GDM1 (cell line): ENCODE data around the gene KIF26B.
"Not testable (repeated sequence)": the region's sequence is repeated elsewhere in the genome, so short reads cannot be mapped to it uniquely, and the experiment has no call there.

Source experiments
- DNase-seq: peaks from one replicate; lab custom pipeline; 2025; lab: John Stamatoyannopoulos, UW

Gene KIF26B

DNA sequence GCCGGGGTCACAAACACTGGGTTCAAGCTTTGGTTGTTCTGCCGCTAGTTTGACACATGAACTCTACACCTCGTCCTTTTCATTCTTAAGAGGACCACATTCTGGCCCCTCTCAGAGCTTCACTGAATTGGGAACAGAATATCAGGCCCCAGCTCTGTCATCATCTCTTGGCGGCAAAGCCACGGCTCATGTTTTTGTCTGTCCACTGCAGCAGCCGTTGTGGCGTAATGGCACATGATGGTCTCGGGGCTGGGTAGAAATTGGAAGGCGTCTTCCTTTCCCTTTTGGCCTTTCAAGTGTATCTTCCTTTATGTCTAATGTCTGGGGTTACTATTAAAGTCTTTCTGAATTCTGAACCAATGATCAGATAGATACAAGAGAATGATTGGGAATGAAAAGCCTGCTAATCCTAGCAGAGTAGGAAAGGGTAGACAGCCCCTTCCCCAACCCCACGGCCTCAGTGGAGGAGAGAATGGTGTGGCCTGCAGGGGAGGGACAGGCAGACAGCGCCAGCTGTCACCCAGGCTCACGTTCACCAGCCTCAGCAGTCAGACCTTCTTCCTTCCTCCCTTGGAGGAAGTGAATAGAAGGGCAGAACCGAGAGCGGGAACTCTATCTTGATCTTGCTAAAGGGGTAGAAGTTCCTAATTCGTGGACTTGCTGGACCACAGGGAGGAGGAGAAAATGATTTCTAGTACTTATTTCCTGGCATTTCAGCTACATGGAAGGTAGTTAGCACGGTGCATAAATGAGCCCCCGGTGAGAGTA, 498.1 kb downstream of the KIF26B start:
- DNase-seq, result no peak

DNA sequence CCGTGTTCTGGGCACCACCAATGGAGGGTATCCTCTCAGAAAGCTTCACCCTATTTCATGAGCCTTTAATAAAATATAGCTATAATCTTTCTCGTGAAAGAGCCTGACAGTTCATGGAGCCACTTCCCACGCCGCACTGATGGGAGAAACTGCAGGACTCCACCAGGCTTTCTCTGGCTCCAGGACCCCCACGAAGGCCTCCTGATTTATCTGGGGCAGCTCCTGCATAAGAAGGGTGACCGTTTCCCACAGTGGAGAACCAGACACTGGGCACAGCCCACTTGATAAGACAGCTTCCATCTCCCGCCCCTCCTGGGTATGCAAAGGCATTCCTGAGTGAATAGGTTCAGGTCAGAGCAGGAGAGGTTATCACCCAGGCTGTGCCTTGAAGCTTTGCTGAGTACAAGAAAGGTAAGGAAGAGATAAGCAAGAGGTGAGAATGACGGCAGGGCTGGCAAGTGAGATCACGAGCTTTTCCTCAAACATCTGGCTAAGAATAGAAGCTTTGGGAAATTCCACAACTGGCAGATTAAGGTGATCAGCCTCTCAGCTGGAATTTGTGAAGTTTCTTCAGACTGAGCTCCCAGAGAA, 499.8 kb downstream of the KIF26B start:
- DNase-seq, result no peak

DNA sequence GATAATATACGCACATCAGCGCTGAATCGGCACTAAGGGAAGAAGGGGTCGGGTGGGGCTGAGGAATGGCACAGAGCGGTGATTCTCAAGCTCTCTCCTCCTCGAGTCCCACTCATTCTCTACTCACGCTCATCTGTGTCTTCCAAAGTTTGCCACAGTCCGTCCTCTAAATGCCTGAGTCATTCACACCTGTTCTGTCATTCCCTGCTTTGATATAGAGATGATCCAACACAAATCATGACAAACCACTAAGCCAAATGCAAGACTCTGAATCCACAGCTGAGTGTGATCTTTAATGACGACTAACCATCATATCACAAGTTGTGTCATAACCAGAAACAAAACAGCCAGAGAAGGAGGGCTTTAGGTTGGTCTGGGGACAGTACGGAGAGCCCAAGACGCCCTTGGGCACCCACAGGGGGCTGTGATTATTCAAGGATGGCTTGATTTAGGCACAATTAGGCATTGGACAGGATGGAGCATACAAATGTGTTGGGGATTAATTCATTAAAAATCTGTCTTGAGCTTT, 501.5 kb downstream of the KIF26B start:
- DNase-seq, result no peak

DNA sequence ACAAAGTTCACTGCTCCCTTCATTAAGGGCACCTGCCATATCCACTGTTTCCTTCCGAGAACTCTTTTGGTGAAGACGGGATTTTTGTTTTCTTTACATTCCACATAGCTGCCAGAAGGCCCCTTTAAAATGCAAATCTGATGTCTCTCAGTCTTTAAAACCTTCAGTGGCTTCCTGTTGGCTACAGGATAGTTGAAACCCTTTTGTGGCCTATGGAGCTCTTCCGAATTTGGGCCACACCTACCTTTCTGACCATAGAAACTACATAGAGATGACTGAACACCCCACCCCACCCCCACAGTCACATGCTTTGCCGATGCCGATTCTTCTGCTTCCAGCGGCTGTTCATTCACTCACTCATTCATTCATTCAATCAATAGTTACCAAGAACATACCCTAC, 502.6 kb downstream of the KIF26B start:
- DNase-seq, result no peak

DNA sequence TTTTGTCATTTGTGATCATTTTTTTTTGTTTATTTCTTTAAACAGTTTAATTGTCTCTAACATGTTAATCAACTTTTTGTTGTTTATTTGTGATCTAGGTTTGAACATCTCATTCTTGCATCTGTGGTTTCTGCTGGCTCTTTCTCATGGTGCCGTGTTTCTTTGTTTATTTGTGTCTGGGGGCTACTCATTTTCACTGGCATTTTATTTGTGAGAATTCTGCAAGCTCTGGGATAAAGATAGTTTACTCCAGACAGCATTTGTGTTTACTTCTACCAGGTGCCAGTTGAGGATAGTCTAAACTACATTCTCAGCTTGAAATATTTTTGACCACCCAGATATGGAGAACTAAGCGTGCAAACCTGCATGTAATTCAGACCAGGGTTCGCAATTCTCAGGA, 508.6 kb downstream of the KIF26B start:
- DNase-seq, result no peak

DNA sequence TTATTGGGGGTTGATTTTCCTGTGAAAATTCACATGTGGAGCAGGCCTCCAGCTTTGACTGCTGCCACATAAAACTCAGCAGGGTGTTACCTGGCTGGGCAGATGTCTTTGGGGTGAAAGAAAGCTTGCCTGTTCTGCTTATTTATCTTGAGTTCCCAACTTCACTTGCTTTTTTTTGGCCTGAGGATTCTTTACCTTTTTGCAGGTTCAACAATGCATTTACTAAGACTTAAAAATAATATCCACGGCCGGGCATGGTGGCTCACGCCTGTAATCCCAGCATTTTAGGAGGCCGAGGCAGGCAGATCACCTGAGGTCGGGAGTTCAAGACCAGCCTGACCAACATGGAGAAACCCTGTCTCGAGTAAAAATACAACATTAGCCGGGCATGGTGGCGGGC, 509.1 kb downstream of the KIF26B start:
- DNase-seq, result no peak

DNA sequence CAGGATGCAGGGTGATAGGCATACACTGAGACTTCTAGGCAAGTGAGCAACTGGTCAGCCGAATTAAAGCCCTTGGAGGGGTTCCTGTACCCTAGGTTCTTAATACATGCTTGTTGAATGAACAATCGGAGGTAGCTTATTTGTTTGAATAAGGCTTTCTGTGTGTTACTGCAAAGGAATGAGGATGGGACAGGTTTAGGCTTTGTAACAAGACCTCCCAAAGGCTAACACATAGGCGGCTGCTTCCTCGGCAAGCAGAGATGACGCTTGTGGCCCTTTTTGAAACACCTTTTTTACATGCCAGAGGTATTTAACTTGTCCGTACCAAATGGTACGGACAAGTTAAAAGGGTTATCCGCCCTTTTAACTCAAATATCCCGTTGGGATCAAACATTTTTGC, 511.6 kb downstream of the KIF26B start:
- no peak for DNase-seq

DNA sequence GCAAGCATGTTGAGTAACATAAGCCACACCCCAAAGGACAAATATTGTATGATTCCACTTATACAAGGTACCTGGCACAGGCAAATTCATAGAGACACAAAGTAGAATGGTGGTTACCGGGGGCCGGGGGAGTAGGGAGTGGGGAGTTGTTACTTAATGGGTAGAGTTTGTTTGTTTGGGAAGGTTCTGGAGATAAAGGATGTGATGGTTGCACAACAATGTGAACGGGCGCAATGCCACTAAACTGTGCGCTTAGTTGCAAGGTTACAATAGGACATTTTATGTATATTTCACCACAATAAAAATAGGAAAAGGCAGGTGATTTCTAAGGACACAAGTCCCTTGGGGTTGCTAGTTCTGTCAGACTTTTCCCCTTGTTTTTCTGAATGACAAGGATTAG, 516.6 kb downstream of the KIF26B start:
- DNase-seq, result no peak

DNA sequence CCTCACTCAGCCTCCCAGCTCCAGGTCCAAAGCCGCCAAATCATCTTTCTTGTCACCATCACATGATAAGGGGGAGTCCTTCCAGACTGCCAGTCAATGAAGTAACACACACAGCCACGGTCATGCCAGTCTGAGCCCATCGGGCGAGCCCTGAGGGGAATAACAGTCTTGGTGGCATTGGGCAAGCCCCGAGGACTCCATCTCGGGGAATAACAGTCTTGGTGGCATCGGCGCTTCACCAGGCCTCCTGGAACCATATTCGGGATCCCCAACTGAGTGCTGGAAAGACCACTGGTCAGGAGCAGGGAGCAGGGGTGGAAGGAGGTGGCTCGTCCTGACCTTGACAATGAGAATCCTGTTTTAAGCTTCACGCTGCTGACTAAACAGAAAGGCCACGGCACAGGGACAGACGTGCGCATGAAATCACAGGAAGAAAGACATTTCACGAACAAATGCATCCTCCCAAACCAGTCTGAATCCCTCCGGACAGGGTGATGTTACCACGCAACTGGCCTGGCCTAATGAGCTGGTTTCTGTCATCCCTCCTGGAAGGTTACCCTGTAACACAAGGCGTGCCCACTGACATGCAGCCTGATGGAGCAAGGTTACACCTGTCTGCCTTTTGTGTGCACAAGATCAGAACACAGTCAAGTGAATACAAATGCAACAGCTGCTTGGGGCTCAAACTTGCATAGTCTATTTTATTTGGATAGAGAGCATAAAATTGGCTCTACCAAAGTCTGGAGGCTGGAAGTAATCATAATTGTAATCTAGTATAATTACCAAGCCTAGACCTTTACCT, 517.4 kb downstream of the KIF26B start:
- no peak for DNase-seq

DNA sequence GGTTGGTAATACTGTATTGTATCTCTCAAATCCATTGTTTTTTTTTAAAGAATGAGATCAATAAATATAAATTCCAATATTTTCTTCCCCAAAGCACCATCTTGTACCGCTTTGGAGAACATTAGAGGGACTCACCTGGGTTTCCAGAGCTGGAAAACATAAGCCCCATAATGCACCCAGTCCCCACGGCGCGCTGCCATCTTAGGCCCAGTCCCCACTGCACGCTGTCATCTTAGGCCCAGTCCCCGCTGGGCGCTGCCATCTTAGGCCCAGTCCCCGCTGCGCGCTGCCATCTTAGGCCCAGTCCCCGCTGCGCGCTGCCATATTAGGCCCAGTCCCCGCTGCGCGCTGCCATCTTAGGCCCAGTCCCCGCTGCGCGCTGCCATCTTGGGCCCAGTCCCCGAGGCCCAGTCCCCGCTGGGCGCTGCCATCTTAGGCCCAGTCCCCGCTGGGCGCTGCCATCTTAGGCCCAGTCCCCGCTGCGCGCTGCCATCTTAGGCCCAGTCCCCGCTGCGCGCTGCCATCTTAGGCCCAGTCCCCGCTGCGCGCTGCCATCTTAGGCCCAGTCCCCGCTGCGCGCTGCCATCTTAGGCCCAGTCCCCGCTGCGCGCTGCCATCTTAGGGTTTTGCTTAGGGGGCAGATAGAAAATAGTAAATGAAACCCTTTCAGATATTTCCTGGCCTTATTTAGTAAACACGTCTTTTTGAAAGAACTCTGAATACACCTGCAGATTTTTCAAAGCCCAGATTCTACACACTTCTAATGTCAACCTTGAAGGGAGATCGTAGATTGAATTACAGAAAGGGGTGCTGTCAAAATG, 518.3 kb downstream of the KIF26B start:
- DNase-seq, result not testable (repeated sequence)

DNA sequence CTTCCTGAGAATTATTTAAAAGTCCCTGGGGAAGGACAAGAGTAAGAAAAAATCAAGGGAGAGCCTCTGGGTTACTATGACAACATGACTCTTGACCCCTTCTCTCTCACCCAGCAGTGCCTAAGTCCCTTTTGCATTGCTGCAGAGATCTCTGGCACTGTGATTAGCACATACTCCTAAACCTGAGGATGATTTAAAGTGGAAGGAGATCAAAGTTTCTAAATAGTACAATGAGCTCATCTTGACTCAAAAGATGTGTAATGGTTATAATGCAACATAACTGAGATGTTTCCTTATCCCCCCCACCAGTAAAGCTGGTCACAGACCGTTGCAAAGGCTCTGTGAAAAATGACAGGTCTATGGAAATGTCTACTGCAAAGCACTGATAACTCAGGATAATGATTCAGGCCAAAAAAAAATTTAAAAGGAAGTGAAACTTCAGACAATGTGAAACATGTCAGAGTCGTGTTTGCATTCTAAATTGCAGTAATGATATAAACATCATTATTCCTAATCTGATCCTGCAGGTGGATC, 519.2 kb downstream of the KIF26B start:
- DNase-seq, result no peak

DNA sequence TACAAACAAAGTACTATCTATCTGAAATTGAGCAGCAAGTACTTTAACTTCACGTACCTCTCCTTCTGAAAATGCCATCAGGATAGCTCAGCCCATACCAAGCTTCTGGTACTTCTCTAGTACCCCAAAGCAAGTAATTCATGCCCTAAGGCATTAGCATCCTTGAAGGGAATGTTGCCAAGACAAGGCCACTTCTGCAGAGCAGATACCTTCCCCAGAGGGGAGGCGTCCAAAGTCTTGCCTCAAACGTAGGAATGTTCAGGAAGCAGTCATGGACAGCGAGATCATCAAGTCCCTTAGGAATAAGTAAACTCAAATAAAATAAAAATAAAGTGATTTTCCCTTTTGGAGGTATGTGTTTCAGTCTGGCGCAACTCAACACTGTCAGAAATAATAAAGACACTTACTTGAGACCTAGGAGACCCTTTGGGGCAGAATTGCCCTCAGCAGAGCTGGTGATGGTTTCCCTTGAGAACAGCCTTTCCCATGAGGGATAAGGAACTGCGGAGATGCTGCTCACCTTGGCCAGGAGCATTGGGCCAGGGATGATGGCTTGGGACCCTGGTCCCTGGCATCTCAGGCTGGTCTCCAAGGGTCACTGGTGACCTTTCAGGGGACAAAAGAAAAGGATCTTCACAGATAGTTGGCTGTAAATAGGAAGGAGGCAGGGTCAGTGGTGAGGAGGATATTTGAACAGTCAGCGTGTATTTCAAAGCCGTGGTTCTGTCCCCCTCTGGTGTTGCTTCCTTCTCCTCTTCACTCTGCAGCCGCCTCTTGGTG, 522.9 kb downstream of the KIF26B start:
- DNase-seq, result no peak

DNA sequence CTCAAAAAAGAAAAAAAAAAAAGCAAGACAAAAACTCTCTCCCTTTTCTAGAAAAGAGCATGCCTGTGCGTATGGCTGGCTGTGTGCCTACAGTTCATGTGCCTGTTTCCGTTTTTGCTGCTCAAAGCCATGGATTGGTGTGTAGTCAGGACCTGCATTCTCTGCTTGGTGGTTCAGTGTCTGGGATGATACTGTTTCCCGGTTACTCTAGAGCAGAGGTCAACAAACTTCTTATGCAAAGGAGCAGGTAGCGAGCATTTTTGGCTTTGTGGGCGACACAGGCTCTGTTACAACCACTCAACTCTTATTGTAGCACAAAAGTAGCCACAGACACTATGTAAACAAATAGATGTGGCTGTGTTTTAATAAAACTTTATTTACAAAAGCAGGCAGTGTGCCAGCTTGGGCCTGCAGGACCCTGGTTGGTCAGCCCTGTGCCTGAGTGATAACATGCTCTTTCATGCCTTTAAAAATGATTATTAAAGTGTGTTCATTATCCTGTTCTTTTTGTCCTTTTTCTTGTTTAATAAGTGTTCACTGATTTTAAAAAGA, 524.2 kb downstream of the KIF26B start:
- DNase-seq, result no peak

DNA sequence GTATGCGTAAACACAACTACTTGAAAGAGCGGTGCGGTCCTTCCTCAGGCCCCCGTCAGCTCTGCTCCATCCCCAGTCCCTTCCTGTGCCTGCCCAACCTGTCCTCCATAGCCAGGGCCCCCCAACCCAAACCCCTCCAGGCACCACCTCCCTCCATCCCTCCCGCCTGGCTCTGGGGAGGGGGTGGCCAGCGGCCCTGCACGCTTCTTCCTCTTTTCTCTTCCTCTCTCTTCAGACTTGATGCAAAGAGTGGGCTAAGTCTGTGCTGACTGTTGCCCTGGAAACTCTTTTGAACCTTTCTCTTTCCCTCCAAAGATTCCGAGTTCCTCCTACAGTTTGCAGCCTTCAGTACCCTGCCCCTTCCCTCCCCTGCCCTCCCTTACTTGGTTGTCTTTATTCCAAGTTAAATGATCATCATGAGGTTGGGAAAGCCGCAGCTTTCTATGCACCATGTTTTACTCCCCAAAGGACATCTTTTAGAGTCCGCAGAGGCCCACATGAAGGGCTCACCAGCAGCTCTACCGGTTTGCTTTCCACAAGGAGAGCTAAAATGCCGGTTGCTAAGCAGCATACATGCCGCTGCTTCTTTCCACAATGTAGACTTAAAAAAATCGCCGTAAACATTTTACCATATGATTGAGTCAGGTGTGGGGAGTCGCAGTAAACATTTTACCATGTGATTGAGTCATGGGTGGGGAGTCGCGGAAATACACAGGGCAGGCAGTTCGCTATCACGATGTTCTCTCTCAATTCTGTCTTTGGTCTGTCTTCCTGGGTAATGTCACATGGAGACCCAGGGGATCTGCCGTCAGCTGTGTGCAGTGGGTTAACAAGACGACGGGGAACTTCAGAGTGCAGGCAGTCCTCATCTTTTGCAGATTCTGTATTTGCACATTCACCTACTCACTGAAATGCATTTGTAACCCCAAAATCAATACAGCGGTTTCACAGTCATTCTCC, 525.3 kb downstream of the KIF26B start:
- peak; percentile 43 for DNase-seq

DNA sequence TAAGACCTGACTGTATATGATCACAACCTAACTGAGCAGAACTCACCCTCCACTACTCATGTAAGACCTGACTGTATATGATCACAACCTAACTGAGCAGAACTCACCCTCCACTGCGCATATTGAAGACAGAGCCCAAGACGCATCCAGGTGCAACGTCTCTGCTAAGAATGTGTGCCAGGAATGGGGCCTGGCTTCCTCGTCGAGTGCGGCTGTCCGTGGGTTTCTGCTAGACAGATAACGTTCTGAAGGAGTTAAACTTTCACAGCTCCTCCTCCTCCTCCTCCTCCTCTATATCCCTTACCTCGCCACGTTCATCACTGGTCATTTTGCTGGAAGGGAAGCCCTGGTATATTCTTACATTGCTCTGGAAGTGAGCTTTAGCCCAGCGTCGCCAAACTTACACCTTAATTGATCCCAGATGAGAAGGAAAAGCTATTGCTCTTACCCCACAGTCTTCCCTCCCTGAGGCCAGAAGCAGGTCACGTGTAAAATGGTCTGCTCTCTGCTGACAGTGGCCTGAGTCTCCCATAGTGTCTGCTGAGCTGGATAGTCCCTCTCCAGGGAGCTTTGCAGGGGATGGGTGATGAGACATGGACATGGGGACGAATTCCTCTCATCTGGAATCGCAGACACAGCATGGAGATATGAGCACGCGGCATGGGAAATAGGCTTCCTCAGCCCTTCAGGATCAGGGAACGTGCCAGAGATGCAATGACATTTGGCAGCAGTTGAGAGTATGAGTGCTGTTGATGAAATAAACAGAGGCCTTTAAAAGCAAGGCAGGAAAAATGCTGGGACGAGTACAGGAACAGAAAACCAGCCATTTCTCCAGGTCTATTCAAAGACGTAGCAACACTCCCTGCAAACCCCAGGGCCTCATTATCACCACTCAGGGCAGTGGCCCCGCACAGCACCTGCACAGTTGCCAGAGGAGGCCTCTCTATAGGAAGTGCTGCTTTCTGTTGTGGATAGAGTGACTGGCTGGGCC, 528.1 kb downstream of the KIF26B start:
- no peak for DNase-seq

DNA sequence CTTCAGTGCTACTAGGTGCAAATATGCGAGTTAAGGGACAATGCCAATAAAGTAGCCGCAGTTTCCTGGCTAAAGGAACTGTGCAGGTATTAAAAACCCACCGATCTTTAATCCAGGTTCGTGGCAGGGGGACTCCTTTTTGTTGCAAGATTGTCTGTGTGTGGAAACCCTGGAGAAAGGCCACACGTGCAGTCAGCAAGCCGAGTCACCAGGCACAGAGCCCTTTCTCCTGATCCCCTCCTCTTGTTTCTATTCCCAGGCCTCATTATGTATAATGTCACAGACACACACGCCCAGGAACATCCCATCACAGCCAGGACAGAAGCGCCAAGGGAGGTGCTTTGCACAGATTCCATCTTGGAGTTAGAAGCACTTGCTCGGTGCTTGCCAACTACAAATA, 528.9 kb downstream of the KIF26B start:
- DNase-seq, result no peak

DNA sequence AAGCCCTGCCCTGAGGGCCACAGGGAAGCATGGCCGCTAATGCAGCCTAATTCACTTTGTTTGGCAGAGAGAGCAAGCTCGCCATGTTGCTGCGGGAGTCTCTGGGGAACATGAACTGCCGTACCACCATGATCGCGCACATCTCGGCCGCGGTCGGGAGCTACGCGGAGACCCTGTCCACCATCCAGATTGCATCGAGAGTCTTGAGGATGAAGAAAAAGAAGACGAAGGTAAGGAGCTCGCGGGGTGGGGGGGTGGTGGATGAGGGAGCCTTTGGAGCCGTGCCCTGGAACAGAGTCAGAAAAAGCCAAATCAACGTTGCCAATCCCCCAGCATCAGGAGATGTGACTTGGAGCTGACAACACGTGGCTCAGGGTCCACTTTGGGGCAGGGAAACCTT, 529.4 kb downstream of the KIF26B start:
- no peak for DNase-seq

DNA sequence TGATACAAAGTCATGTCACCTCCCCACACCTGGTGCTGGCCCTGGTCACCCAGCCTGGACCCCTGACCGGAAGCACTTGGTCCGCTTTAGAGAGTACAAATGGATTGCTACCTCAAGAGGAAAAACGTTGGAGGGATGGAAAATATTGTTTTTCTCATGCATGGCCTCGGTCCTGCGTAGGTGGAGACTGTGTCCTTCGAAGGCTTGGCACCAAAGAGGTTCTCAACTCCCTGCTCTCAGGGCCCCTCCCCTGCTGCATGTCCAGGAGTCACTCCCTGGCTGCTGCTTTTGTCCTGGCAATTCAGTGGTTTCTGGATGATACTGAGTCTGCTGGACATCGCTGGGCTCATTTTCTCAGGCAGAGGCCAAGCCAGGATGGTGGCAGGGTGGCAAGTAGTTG, 529.8 kb downstream of the KIF26B start:
- DNase-seq, result no peak
